ENCODE data around the gene TIPRL.
A peak's percentile ranks its signal among the peaks of the same experiment; 100 is the strongest.

The TIPRL gene

DNA sequence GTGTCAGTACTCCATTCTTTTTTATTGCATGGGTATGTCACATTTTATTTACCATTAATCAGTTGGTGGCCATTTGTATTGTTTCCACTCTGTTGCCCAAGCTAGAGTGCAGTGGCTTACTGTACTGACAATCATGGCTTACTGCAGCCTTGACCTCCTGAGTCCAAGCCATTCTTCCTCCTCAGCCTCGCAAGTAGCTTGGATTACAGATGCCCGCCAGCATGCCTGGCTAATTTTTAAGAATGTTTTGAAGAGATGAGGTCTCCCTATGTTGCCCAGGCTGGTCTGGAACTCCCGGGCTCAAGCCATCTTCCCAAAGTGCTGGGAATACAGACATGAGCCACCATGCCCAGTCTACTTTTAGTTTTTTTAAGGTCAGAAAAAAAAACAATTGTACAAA lies 46.2 kb downstream of the TIPRL start:
- Histone ChIP-seq H3K36me3 (ENCODE audit: control insufficient read depth, insufficient read depth, low read length) (peaks cover 1% of the 10 kb centered on the region), H3K4me3 (replicated peaks; ENCODE audit: low read depth, low read length) (no peak overlapping the region; the same call in 1 of the 2 replicates), H3K27me3 (replicated peaks; ENCODE audit: control insufficient read depth, insufficient read depth, low read length) (no peaks in the 10 kb centered on the region)
- TF ChIP-seq, protein P1, sequence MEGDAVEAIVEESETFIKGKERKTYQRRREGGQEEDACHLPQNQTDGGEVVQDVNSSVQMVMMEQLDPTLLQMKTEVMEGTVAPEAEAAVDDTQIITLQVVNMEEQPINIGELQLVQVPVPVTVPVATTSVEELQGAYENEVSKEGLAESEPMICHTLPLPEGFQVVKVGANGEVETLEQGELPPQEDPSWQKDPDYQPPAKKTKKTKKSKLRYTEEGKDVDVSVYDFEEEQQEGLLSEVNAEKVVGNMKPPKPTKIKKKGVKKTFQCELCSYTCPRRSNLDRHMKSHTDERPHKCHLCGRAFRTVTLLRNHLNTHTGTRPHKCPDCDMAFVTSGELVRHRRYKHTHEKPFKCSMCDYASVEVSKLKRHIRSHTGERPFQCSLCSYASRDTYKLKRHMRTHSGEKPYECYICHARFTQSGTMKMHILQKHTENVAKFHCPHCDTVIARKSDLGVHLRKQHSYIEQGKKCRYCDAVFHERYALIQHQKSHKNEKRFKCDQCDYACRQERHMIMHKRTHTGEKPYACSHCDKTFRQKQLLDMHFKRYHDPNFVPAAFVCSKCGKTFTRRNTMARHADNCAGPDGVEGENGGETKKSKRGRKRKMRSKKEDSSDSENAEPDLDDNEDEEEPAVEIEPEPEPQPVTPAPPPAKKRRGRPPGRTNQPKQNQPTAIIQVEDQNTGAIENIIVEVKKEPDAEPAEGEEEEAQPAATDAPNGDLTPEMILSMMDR (IDR thresholded peaks at IDR 0.05; ENCODE audit: insufficient read depth, low read length, poor library complexity, severe bottlenecking) = no peak
- DNase-seq (ENCODE audit: extremely low read depth, insufficient read length) = no peak

DNA sequence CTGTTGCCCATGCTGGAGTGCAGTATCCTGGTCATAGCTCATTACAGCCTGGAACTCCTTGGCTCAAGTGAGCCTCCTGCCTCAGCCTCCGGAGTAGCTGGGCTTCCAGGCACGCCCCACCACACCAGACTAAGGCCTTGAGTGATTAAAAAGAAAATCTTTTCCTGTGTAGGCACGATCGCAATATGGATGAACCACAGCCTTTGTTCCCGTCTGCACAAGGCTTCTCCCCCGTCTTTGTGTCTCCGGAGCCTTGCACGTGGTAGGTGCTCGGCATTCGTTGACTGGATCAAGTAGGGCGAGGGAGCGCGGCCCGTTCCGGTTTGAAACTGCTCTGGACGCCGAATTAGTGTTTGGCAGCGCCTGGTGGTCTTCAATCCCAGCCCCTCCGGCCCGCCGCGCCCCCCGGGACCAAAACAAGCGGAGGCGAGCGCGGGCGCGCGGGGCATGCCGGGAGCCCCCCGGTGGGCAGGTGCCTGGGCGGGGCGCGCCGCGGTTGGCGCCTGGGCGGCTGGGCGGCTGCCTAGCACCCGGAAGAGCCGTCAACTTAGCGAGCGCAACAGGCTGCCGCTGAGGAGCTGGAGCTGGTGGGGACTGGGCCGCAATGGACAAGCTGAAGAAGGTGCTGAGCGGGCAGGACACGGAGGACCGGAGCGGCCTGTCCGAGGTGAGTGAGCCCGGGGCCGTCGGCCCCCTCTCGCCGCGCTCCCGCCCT lies 46.9 kb downstream of the TIPRL start, which contains the start of gene SFT2D2:
Gene SFT2D2, plus strand, starts transcription at position 529 of the 715 bp plus-strand sequence. Its CDS starts 76 bp downstream, at position 605.
- H3K27me3 ChIP-seq (replicated peaks; ENCODE audit: control insufficient read depth, insufficient read depth, low read length) = no peaks in the 10 kb centered on the region
- TF ChIP-seq, protein P1 (IDR thresholded peaks at IDR 0.05; ENCODE audit: insufficient read depth, low read length, poor library complexity, severe bottlenecking) = no peak
- peaks cover 3% of the 10 kb centered on the region for H3K36me3 ChIP-seq (ENCODE audit: control insufficient read depth, insufficient read depth, low read length)
- H3K4me3 ChIP-seq (replicated peaks; ENCODE audit: low read depth, low read length) = peak within 1 kb of the TSS; percentile 91
- peak; percentile 91 for DNase-seq (ENCODE audit: extremely low read depth, insufficient read length)

DNA sequence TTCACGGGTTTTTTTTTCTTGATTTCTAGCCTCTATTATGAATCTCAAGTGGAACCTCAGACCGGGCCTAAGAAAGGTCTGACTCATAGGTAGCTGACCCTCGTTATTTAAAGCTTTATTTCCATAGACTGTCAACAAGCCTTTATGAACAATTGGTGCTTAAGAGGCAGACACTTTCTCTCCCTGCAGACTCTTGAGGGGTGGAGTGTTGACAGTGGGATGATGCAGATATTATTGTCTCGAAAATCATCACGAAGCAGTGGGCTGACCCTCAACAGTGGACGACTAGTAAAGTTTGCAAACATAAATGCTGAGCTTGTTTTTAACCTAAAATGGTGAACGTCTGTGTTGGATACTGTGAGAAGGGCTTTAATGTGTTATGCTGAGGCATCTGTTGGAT lies 48.9 kb downstream of the TIPRL start:
- Histone ChIP-seq H3K4me3 (replicated peaks; ENCODE audit: low read depth, low read length) (peak overlapping the region; percentile 91), H3K36me3 (ENCODE audit: control insufficient read depth, insufficient read depth, low read length) (peaks cover 11% of the 10 kb centered on the region), H3K27me3 (replicated peaks; ENCODE audit: control insufficient read depth, insufficient read depth, low read length) (no peaks in the 10 kb centered on the region)
- DNase-seq (ENCODE audit: extremely low read depth, insufficient read length) = no peak
- TF ChIP-seq, protein P1 (IDR thresholded peaks at IDR 0.05; ENCODE audit: insufficient read depth, low read length, poor library complexity, severe bottlenecking) = no peak

DNA sequence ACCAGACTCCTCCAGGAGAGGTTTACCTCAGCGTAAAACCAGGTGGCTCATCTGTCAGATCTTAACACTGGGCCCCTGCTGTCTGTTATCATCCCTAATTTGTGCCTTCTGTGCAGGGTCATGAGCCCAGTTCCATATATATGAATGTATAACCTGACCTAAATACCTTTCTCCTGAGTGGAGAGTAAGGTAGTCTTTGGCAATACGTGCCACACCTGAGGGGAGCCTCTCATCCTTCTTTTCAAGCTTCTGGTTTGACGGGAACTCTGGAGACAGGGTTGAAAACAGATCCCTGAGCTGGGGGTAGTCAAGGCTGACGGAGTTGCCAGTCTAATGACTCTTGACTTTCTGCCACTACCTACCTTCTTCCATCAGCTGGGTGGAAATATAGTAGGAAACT lies 51.1 kb downstream of the TIPRL start:
- H3K27me3 ChIP-seq (replicated peaks; ENCODE audit: control insufficient read depth, insufficient read depth, low read length) = no peaks in the 10 kb centered on the region
- no peak for DNase-seq (ENCODE audit: extremely low read depth, insufficient read length)
- H3K4me3 ChIP-seq (replicated peaks; ENCODE audit: low read depth, low read length) = no peak overlapping the region
- TF ChIP-seq, protein P1 (IDR thresholded peaks at IDR 0.05; ENCODE audit: insufficient read depth, low read length, poor library complexity, severe bottlenecking) = no peak
- H3K36me3 ChIP-seq (ENCODE audit: control insufficient read depth, insufficient read depth, low read length) = peaks cover 16% of the 10 kb centered on the region

DNA sequence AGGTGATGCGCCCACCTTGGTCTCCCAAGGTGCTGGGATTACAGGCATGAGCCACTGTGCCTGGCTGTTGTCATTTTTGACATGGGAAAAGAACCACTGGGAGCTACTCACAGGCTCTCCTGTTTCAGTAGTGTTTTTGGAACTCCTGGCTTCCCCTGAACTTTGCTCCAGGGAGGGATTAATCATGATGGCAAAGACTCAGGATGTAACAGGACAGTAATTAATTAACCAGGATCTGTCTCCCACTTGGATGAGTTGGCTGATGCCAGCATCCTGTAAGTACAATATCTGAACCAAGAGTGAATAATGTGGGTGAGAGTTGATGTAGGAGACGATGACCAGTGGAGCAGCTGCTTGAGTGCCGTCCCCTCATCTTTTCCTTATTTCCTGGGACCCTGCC lies 51.9 kb downstream of the TIPRL start:
- no peak overlapping the region for H3K4me3 ChIP-seq (replicated peaks; ENCODE audit: low read depth, low read length)
- H3K27me3 ChIP-seq (replicated peaks; ENCODE audit: control insufficient read depth, insufficient read depth, low read length) = no peaks in the 10 kb centered on the region
- DNase-seq (ENCODE audit: extremely low read depth, insufficient read length) = no peak
- H3K36me3 ChIP-seq (ENCODE audit: control insufficient read depth, insufficient read depth, low read length) = peaks cover 19% of the 10 kb centered on the region
- TF ChIP-seq, protein P1 (IDR thresholded peaks at IDR 0.05; ENCODE audit: insufficient read depth, low read length, poor library complexity, severe bottlenecking) = no peak

Data from GM06990 (cell line).